Measurements from ENCODE around the gene C19orf12.

DNA sequence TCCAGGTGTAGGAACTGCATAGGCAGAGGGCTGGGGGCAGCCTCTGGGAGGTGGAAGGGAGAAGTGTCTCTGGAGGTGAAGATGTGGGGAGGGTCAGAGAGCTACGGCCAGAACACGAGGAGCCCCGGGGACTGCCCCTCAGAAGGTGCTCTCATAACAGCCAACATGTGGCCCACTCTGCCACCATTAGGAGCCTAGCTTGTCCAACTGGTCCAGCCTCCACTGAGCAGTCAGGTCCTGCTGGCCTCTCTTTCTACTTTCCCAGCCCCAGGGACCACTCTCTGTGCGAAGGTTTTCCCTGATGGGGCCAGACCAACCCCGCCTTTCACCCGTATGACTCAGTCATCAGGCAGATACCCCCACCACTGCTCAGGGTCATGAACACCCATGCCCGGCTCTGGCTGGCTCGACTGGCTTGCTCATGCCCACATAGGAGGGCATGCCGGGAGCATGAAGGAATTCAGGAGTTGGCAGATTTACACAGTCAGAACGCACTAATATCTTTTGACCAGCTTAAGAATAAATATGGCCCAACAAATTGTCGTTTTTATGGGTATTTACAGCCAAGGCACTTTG is 37.5 kb upstream of the C19orf12 start:
- TF ChIP-seq CTCF (IDR thresholded peaks at IDR 0.05; ENCODE audit: insufficient read depth, low read length, poor library complexity, severe bottlenecking) (no peak), EZH2phosphoT487 (conservative IDR thresholded peaks at IDR 0.05; ENCODE audit: low read length) (no peak)
